ENCODE data around the gene APCDD1L.

Gene APCDD1L

DNA sequence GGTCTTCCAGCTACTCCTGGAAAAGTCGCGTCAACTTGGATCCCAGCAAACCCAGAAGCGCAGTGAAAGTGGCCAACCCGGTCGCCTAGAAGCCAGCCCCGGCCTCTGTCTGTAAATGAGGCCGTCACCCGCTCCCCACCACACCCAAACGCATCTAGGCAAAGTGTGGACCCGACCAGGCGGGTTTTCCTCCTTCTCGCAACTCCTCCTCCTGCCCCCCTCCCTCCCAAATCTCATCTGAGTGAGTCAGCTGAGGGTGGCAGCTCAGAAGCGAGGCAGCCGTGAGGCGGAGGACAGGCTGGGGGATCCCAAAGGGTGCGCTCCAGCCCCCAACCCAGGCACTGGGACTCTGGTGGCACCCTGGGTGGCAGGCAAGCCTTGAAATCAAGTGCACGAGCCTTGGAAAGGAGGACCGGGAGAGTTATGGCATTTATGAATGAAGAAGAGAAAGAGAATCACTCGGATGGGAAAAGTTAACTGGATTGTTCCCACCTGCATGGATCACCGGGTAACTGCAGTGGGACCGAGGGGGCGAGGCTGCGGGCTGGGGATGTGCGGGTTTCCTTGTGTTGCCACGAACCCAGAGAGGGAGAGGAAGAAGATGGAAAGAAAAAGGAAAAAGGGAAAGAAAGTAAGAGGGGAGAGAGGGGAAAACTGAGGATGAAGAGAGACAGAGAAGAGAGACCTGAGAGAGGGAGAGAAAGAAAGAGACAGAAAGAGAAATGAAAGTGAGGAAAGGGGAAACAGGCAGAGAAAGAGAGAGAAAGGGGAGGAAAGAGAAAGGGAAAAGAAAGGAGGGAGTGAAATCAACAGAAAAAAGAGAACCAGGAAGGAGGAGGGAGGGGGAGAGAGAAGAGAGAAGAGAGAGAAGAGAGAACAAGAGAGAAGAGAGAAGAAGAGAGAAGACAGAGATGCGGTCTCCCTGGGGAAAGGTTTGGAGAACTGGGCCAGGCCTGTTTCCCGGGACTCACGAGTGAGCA, at the start of gene APCDD1L:
Gene APCDD1L (minus strand): TSS at position 167 of the 980 bp plus-strand sequence. CDS start 692 bp downstream, outside the sequence.
- H3K27me3 Mint-ChIP-seq: peaks cover 21% of the 10 kb centered on the region
- H3K36me3 Mint-ChIP-seq: no peaks in the 10 kb centered on the region
- H3K4me3 Mint-ChIP-seq: no peak within 1 kb of the TSS
- peaks cover 5% of the 10 kb centered on the region for H3K4me1 Mint-ChIP-seq
- H3K9me3 Mint-ChIP-seq: peaks cover 3% of the 10 kb centered on the region
- no peak for ATAC-seq (ENCODE audit: low read depth)
- H3K27ac Mint-ChIP-seq: no peak within 1 kb of the TSS
- no peak for DNase-seq (ENCODE audit: low spot score in 2 of 2)

DNA sequence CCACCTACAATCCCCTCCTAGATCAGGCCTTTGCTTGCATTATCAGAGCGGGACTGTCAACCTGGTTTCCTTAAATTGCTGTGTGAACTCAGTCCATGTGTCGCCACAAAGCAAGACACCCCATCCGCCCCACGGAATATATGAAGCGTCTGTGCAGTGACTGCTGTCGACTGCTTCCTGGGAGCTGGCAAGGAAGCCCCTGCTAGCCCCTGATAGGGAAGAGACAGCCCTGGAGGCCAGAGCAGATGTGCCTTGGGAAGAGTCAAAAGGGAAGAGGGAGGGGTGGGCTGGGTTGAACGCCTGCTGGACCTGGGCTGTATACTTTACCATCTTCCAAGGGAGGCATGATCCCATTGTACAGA, 44.1 kb upstream of the APCDD1L start:
- peaks cover 12% of the 10 kb centered on the region for H3K27me3 Mint-ChIP-seq

DNA sequence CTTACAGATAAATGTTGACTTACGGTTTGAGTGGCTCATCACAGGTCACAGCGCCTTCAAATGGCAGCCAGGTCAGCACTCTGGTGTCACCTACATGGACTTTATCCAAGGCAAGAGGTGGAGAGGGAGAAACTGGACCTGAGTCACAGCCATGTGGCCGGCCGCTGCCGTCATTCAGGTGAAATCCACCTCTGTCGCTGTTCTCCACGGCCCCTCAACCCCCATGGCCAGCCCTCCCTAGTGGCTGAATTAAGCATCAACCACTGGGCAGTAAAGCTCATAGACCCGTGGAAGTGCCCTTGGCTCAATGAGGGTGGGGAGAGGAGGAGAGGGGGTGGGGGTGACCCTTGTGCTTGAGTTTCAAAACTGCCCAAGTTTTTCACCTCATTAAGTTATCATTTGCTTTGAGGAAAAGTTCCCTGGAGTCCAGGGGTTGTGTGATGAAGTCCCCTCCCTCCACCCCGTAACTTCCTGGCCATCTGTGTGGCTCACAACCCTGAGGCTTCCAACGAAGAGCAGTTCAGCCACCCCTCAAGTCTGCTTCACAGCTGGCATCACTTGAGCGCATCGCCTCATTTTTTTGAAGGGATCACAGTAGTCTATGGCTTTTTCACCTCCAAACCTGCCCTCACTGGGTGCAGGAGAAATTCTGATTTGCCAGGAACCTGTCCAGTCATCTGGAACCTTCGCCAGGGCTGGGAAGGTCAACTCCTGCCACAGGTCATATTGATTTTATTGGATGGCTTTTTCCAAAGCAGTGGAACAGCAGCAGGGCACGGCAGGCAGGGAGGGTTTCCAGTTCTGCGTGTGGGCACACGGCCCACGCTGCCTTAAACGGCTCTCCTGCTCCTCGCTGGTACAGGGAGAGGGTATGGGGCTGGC, 43.5 kb upstream of the APCDD1L start:
- Mint-ChIP-seq H3K27ac (no peak overlapping the region), H3K4me1 (no peaks in the 10 kb centered on the region), H3K36me3 (no peaks in the 10 kb centered on the region), H3K9me3 (peaks cover 5% of the 10 kb centered on the region), H3K4me3 (no peak overlapping the region), H3K27me3 (peaks cover 12% of the 10 kb centered on the region)
- no peak for ATAC-seq (ENCODE audit: low read depth)
- no peak for DNase-seq (ENCODE audit: low spot score in 2 of 2)

More for the DNA sequence above, 44.1 kb upstream of the APCDD1L start:
- no peak for DNase-seq (ENCODE audit: low spot score in 2 of 2)
- H3K4me3 Mint-ChIP-seq: no peak overlapping the region
- no peak for ATAC-seq (ENCODE audit: low read depth)
- peaks cover 5% of the 10 kb centered on the region for H3K9me3 Mint-ChIP-seq
- H3K4me1 Mint-ChIP-seq: no peaks in the 10 kb centered on the region
- H3K27ac Mint-ChIP-seq: no peak overlapping the region
- no peaks in the 10 kb centered on the region for H3K36me3 Mint-ChIP-seq

DNA sequence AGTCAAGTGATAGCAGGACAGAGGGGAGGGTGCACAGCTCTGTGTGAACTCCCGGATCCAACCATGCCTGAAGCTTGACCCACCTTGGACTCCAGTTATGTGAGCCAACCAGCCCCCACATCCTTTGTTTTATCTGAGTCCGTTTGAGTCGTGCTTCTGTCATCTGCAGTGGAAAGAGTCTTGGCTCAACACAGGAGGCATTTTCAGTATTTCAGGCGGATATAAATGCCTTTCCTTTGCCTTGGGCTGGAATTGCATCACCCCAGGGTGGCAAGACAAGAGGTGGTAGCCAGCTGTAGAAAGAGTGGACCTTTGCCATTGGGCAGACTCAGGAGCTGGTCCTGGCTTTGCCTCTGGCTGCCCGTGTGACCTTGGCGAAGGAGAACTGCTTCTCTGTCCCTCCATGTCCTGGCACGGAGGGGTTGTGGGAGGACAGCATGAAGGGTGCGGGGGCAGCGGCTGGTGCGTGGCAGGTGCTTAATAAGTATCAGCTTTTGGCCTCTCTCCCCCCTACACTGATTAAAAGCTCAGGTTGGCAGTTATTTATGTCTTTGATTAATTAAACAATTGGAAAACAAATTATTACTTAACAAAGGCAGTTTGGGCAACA, 42.6 kb upstream of the APCDD1L start:
- Mint-ChIP-seq H3K27ac (no peak overlapping the region), H3K4me3 (no peak overlapping the region), H3K36me3 (no peaks in the 10 kb centered on the region), H3K9me3 (peaks cover 3% of the 10 kb centered on the region), H3K4me1 (no peaks in the 10 kb centered on the region), H3K27me3 (peaks cover 16% of the 10 kb centered on the region)
- DNase-seq (ENCODE audit: low spot score in 2 of 2) (no peak), ATAC-seq (ENCODE audit: low read depth) (no peak)

DNA sequence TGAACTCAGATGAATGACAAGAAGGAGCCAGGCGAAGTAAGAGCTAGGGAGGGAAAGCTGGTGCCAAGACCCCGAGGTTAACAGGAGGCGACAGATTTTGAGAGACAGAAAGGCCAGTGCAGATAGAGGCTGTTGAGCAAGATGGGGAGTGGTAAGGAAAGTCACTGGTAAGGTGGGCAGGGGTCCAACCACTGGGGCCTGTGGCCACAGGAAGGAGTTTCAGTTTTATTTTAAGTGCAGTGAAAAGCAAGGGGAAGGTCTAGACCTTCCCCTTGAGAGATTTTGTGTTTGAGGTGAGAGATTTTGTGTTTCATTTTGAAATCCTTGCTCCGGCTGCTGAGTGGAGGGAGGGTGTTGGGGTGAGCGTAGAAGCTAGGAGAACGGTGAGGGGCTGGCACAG, 41.8 kb upstream of the APCDD1L start:
- no peak overlapping the region for H3K27ac Mint-ChIP-seq
- H3K4me1 Mint-ChIP-seq: no peaks in the 10 kb centered on the region
- H3K4me3 Mint-ChIP-seq: no peak overlapping the region
- ATAC-seq (ENCODE audit: low read depth) (no peak), DNase-seq (ENCODE audit: low spot score in 2 of 2) (no peak)
- H3K9me3 Mint-ChIP-seq: peaks cover 3% of the 10 kb centered on the region
- no peaks in the 10 kb centered on the region for H3K36me3 Mint-ChIP-seq
- peaks cover 21% of the 10 kb centered on the region for H3K27me3 Mint-ChIP-seq

DNA sequence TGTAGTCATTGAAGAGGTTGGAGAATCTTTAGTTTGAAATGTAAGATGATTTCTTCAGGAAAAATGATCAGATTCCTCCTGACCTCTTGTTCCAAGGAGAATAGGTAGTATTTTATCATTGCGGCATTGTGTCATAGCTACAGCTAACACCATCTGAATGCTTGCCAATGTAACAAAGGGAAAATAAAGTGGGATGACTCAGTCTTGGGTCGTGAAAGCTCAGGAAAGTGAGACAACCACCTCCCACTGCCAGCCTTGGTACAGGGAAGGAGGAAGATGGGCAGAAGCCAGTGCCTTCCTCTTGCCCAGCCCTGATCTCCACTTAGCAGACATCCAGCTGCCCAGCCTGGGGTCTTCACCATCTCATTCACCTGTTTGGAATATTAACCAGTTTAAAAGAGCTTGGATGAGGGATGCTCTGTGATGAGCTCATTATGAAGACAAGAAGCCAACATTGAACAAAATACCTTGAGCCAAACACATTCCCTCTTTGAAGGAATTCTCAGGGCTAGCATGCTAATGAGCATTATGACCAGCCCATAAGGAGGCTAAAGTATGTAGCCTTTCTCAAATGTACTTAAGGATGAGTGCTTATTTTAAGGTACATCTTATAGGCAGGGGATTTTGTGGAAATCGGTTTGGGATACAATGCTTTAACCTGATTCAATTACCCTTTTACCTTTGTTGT, 40.0 kb upstream of the APCDD1L start:
- peaks cover 24% of the 10 kb centered on the region for H3K27me3 Mint-ChIP-seq
- no peak for DNase-seq (ENCODE audit: low spot score in 2 of 2)

DNA sequence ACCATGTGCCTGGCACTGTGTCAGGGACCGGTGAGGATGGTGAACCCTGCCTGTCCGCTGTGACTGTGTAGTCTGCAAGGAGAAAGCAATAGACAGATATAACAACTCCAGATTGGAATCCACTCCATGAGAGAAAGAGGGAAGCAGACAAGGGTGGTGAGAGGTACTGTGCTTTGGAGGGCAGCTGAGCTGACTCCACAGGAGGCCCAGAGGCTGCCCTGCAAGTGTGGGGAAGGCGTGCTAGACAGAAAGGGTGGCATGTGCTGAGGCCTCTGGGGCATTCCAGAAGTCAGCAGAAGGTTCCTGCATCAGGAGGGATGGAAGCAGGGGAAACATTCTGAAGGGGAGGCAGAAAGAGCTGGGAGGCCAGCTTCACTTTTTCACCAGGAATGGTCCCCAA, 39.3 kb upstream of the APCDD1L start:
- no peak overlapping the region for H3K27ac Mint-ChIP-seq
- ATAC-seq (ENCODE audit: low read depth) (no peak), DNase-seq (ENCODE audit: low spot score in 2 of 2) (no peak)
- no peaks in the 10 kb centered on the region for H3K9me3 Mint-ChIP-seq
- H3K36me3 Mint-ChIP-seq: no peaks in the 10 kb centered on the region
- no peaks in the 10 kb centered on the region for H3K4me1 Mint-ChIP-seq
- H3K4me3 Mint-ChIP-seq: no peak overlapping the region
- H3K27me3 Mint-ChIP-seq: peaks cover 24% of the 10 kb centered on the region

More for the DNA sequence above, 40.0 kb upstream of the APCDD1L start:
- no peaks in the 10 kb centered on the region for H3K4me1 Mint-ChIP-seq
- ATAC-seq (ENCODE audit: low read depth): no peak
- H3K9me3 Mint-ChIP-seq: no peaks in the 10 kb centered on the region
- no peak overlapping the region for H3K4me3 Mint-ChIP-seq
- H3K36me3 Mint-ChIP-seq: no peaks in the 10 kb centered on the region
- no peak overlapping the region for H3K27ac Mint-ChIP-seq

DNA sequence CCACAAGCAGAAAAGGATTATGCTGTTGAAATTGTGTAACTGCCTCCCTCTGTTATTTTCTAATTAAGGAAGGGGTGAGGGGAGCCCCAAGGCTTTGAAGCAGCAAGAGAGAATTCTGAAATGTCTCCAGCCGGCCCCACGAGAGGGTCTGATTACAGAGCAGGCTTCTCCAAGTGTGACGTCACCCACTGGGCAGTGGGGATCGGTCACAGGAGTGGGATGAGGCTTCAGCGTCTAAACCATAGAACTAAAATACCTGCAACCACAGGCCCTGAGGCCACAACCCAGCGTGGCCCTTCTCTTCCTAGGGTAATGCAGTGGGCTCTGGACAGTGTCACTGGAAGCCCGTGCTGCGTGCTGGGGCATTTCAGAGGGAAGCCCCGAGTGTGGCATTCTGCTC, 38.6 kb upstream of the APCDD1L start:
- H3K9me3 Mint-ChIP-seq: no peaks in the 10 kb centered on the region

DNA sequence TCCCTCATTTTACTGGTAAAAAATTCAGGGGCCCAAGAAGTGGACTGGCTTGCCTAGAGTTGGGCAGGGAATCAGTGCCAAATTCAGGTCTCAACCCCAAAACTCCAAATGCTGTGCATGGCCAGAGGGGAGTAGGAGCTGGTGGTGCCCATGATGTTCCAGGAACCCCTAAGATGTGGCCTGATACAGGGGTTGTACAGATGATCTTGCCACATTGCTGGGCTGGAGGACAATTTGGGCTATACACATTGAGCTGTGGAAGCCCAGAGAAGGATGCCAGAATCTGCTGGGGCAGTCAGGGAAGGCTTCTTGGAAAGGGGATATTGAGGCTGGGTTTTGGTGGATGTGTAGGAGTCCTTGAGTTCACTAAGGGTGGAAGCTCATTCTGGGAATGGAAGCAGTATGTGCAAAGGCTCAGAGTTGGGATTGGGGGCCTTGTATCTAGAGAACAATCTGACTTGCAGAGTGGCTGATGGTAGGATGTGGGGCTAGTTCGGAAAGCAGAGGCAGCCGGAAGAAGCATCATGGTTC, 38.0 kb upstream of the APCDD1L start:
- Mint-ChIP-seq H3K9me3 (no peaks in the 10 kb centered on the region), H3K4me1 (no peaks in the 10 kb centered on the region), H3K27me3 (peaks cover 28% of the 10 kb centered on the region), H3K36me3 (no peaks in the 10 kb centered on the region), H3K4me3 (no peak overlapping the region), H3K27ac (no peak overlapping the region)
- ATAC-seq (ENCODE audit: low read depth): no peak
- DNase-seq (ENCODE audit: low spot score in 2 of 2): no peak

More for the DNA sequence above, 38.6 kb upstream of the APCDD1L start:
- no peak overlapping the region for H3K4me3 Mint-ChIP-seq
- no peaks in the 10 kb centered on the region for H3K36me3 Mint-ChIP-seq
- no peaks in the 10 kb centered on the region for H3K4me1 Mint-ChIP-seq
- H3K27ac Mint-ChIP-seq: no peak overlapping the region
- no peak for ATAC-seq (ENCODE audit: low read depth)
- no peak for DNase-seq (ENCODE audit: low spot score in 2 of 2)
- H3K27me3 Mint-ChIP-seq: peaks cover 28% of the 10 kb centered on the region

DNA sequence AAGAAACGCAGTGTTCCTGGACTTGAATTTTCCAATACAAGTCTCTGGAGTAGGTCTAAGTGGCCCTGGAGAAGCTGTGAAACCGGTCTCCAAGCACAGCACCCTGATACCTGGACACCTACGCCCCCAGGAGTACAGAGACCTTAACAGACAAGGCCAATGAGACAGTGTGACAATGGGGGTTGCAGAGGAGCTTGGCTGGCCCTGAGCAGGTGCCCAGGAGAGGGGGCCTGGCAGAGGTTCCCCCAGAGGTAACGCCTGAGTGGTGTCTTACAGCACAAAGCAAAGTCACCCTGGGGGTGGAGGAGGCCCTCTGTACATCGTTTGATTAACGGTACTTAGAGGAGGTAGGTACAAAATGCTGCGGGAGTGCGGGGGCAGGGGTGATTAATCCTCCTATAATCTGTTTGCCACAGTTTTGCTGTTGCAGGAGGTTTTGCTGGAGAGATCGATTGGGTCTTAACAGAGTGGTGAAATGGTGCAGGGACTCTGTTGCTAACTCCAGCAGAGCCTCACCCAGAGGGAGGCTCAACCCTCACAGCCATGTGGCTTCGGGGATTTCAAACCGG, 37.3 kb upstream of the APCDD1L start:
- Mint-ChIP-seq H3K36me3 (no peaks in the 10 kb centered on the region), H3K9me3 (no peaks in the 10 kb centered on the region), H3K4me1 (no peaks in the 10 kb centered on the region), H3K27me3 (peaks cover 30% of the 10 kb centered on the region), H3K4me3 (no peak overlapping the region), H3K27ac (no peak overlapping the region)
- ATAC-seq (ENCODE audit: low read depth) (no peak), DNase-seq (ENCODE audit: low spot score in 2 of 2) (no peak)

DNA sequence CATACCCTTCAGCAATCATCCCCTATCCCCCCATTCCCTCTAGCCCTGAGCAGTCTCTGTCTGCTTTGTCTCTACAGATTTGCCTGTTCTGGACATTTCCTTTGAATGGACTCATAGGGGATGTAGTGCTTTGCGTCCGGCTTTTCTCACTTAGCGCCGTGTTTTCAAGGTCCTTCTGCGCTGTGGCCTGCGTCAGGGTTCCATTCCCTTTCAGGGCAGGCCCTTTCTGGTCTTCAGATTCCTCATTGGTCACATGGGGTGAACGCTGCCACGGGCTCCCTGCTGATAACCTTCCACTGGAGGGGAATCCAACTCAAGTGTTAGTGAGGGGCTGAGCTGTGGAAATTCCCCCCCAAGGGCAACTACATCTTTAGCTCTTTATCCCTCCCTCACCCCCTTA, 36.4 kb upstream of the APCDD1L start:
- Mint-ChIP-seq H3K36me3 (no peaks in the 10 kb centered on the region), H3K4me3 (no peak overlapping the region), H3K27me3 (peaks cover 25% of the 10 kb centered on the region), H3K27ac (no peak overlapping the region), H3K4me1 (no peaks in the 10 kb centered on the region), H3K9me3 (no peaks in the 10 kb centered on the region)
- DNase-seq (ENCODE audit: low spot score in 2 of 2) (no peak), ATAC-seq (ENCODE audit: low read depth) (no peak)

DNA sequence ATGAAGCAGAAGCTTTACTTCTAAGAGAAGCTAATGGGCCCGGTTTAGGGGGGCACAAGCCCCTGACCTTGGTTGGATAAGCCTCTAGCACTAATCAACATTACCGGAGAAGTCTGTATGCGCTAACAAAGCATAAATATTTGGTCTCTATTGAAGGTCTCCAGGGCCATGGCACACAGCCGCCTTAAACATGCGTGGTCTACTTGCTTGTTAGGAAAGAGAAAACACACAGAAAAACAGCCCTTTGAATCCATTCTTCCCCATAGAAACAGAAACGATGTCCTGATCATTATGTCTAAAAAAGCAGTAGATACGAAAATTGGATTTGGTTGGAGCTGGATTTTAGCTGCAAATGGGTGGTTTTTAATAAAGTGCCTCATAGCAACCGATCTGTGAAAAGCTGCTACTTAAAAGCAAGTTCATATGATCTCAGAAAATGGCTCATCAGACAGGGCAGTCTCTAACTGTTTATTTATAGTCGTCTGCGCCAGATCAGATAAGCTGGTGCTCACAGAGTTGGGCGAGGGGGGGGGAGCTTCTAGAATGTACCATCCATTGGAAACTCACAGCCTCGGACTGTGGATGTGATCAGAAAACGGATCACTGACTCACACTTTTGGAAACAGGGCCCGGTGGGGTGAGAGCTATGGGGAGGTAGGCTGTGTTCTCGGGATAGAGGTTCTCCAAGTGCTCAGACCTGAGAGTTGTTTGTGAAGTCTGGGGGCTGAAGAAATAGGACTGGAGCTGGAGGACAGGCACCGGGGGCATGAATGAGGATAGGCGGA, 35.3 kb upstream of the APCDD1L start:
- no peak overlapping the region for H3K4me3 Mint-ChIP-seq

More for the DNA sequence above, 35.3 kb upstream of the APCDD1L start:
- DNase-seq (ENCODE audit: low spot score in 2 of 2) (no peak), ATAC-seq (ENCODE audit: low read depth) (no peak)
- Mint-ChIP-seq H3K9me3 (no peaks in the 10 kb centered on the region), H3K4me1 (no peaks in the 10 kb centered on the region), H3K27ac (no peak overlapping the region), H3K36me3 (no peaks in the 10 kb centered on the region), H3K27me3 (peaks cover 26% of the 10 kb centered on the region)
